CD14-positive monocyte (primary cell): ENCODE measurements around the gene NDC1. TPM values are rescaled to one million over a fixed set of nuclear protein-coding genes. Genes with fewer than 3 reads are reported as not detected.

ENCODE experiments used
- DNase-seq, 3 donors: peaks; one replicate each; pipeline ENCODE4 v3.0.0-alpha.2; 2011 to 2022
- H2AFZ ChIP-seq: 2 replicates; pipeline ENCODE4 v1.6.0; 2012; ENCODE audit warnings: mild to moderate bottlenecking, low read depth, low read length, inconsistent platforms; ENCODE audit not compliant: insufficient read depth, poor library complexity, severe bottlenecking
- H3K27ac ChIP-seq, 2 donors: 1 replicate in 1 of 2; 2 replicates in 1 of 2; pipeline ENCODE4 v1.5.1; 2012 to 2013; ENCODE audit warnings: low read length in 2 of 2, control low read depth in 1 of 2, inconsistent platforms in 1 of 2, low read depth in 1 of 2, mild to moderate bottlenecking in 1 of 2
- H3K27me3 ChIP-seq, 2 donors: one replicate each; pipeline versions ENCODE4 v1.6.0 to v1.6.1; 2011 to 2013; ENCODE audit warnings: low read length in 2 of 2; ENCODE audit not compliant: control insufficient read depth in 2 of 2, insufficient read depth in 2 of 2
- H3K36me3 ChIP-seq, 2 donors: replicated peaks in 1 of 2; 1 replicate in 1 of 2; 2 replicates in 1 of 2; pipeline versions ENCODE4 v1.5.1 to v1.6.1; 2012 to 2013; ENCODE audit warnings: low read length in 2 of 2, control low read depth in 1 of 2, inconsistent platforms in 1 of 2, mild to moderate bottlenecking in 1 of 2; ENCODE audit not compliant: insufficient read depth in 2 of 2, control insufficient read depth in 1 of 2
- H3K4me1 ChIP-seq, 2 donors: 1 replicate in 1 of 2; 2 replicates in 1 of 2; pipeline versions ENCODE4 v1.5.1 to v1.6.1; 2012 to 2013; ENCODE audit warnings: low read length in 2 of 2, control low read depth in 1 of 2, inconsistent platforms in 1 of 2, mild to moderate bottlenecking in 1 of 2, moderate library complexity in 1 of 2; ENCODE audit not compliant: insufficient read depth in 2 of 2, control insufficient read depth in 1 of 2
- H3K4me2 ChIP-seq: replicated peaks from 2 replicates; pipeline ENCODE3; 2012; ENCODE audit warnings: low read length, moderate library complexity, mild to moderate bottlenecking; ENCODE audit not compliant: poor library complexity, severe bottlenecking; ENCODE audit errors: extremely low read depth
- H3K4me3 ChIP-seq, 3 experiments: fragments of 200-600 bp in 1 of 3; sonication (generic) in 1 of 3; replicated peaks in 1 of 3; 1 replicate in 2 of 3; 2 replicates in 1 of 3; pipeline ENCODE4 v1.5.1; 2011 to 2013; ENCODE audit warnings: low read length in 3 of 3, mild to moderate bottlenecking in 3 of 3, control low read depth in 2 of 3, low read depth in 2 of 3, inconsistent platforms in 1 of 3, moderate library complexity in 1 of 3
- H3K79me2 ChIP-seq: 2 replicates; pipeline ENCODE4 v1.6.0; 2012; ENCODE audit warnings: mild to moderate bottlenecking, control low read depth, inconsistent platforms, low read length, moderate library complexity; ENCODE audit not compliant: insufficient read depth
- H3K9ac ChIP-seq: 2 replicates; pipeline ENCODE4 v1.6.0; 2017; ENCODE audit warnings: low read length, mild to moderate bottlenecking; ENCODE audit not compliant: insufficient read depth, poor library complexity, severe bottlenecking
- H3K9me3 ChIP-seq, 2 donors: replicated peaks in 1 of 2; 1 replicate in 1 of 2; 2 replicates in 1 of 2; pipeline versions ENCODE4 v1.5.1 to v1.6.1; 2012 to 2013; ENCODE audit warnings: low read length in 2 of 2, control low read depth in 1 of 2; ENCODE audit not compliant: control insufficient read depth in 1 of 2, insufficient read depth in 1 of 2
- H4K20me1 ChIP-seq: 2 replicates; pipeline ENCODE4 v1.6.0; 2012; ENCODE audit warnings: mild to moderate bottlenecking, low read length, control low read depth, moderate library complexity; ENCODE audit not compliant: insufficient read depth
- H3K27ac Mint-ChIP-seq, 7 donors: one replicate each; pipeline ENCODE4 v1.8.0; 2020; ENCODE audit warnings: mild to moderate bottlenecking in 7 of 7, mixed read lengths in 7 of 7, moderate library complexity in 6 of 7, inconsistent platforms in 2 of 7
- H3K27me3 Mint-ChIP-seq, 3 donors: one replicate each; pipeline ENCODE4 v1.8.0; 2021 to 2022; ENCODE audit warnings: low read depth in 3 of 3, mild to moderate bottlenecking in 3 of 3, mixed read lengths in 3 of 3, moderate library complexity in 3 of 3, inconsistent platforms in 1 of 3
- H3K36me3 Mint-ChIP-seq, 2 donors: one replicate each; pipeline ENCODE4 v1.8.0; 2020; ENCODE audit warnings: mixed read lengths in 2 of 2, inconsistent platforms in 1 of 2, mild to moderate bottlenecking in 1 of 2
- H3K4me1 Mint-ChIP-seq: one replicate; pipeline ENCODE4 v1.8.0; 2020; ENCODE audit warnings: mild to moderate bottlenecking, mixed read lengths
- H3K4me3 Mint-ChIP-seq, 2 donors: one replicate each; pipeline ENCODE4 v1.8.0; 2020; ENCODE audit warnings: mild to moderate bottlenecking in 2 of 2, mixed read lengths in 2 of 2, moderate library complexity in 1 of 2
- H3K9me3 Mint-ChIP-seq, 7 donors: one replicate each; pipeline ENCODE4 v1.8.0; 2020 to 2022; ENCODE audit warnings: mixed read lengths in 7 of 7, mild to moderate bottlenecking in 6 of 7, moderate library complexity in 6 of 7, inconsistent platforms in 2 of 7
- CTCF ChIP-seq: fragments of 200-600 bp; IDR thresholded peaks from one replicate; pipeline ENCODE4 v1.8.0; 2022; ENCODE audit warnings: antibody characterized with exemption, mild to moderate bottlenecking
- WGBS: methylation state at CpG from one replicate; pipeline ENCODE4 v1.1.5; 2013; ENCODE audit warnings: missing lambda C conversion rate; ENCODE audit not compliant: insufficient coverage; 5-methylcytosine and 5-hydroxymethylcytosine counted together
- intact Hi-C, 2 donors: fragments of 100-400 bp; cut with micrococcal nuclease; formaldehyde crosslinking; loops; one replicate each; pipeline versions ENCODE4 v1.15.0 to v1.15.1; 2023
- polyA plus RNA-seq, 3 donors: library from polyadenylated mRNA; depleted of rRNA in 1 of 3; unstranded in 2 of 3; stranded (reverse) in 1 of 3; fragments of 300-500 nt in 2 of 3; fragments of >200 nt in 1 of 3; fragmentation: Illumina TruSeq in 2 of 3; gene quantifications; 1 replicate in 2 of 3; 2 replicates in 1 of 3; pipeline ENCODE4 v1.2.3, GENCODE V29; 2012 to 2021

NDC1 gene
- polyA plus RNA-seq, 3 donors = 3.0 to 6.1 (median 4.7) TPM

GRCh38 chr1:53781654-53782053 lies 56.4 kb downstream of the NDC1 start:
- Mint-ChIP-seq H3K4me1 (no peaks in the 10 kb centered on the region), H3K27me3 (no peaks in the 10 kb centered on the region), H3K27ac (no peak overlapping the region), H3K36me3 (peaks cover 61 to 72% of the 10 kb centered on the region in 2 donors), H3K9me3 (peaks cover 0 to 3% (median 0%) of the 10 kb centered on the region in 7 donors), H3K4me3 (no peak overlapping the region)
- TF ChIP-seq CTCF = no peak
- H3K36me3 ChIP-seq = peaks cover 35 to 84% of the 10 kb centered on the region in 2 donors
- H4K20me1 ChIP-seq = no peaks in the 10 kb centered on the region
- WGBS = no CpG with 5 or more reads among the region's 3 CpGs
- H3K4me2 ChIP-seq = no peak overlapping the region
- H2AFZ ChIP-seq = no peak overlapping the region
- no peaks in the 10 kb centered on the region for H3K9me3 ChIP-seq
- no peak for DNase-seq
- no peaks in the 10 kb centered on the region for H3K27me3 ChIP-seq
- no peak overlapping the region for H3K9ac ChIP-seq
- H3K4me1 ChIP-seq = no peaks in the 10 kb centered on the region
- H3K27ac ChIP-seq = no peak overlapping the region
- H3K4me3 ChIP-seq = no peak overlapping the region
- intact Hi-C loops = no loop called here
- no peaks in the 10 kb centered on the region for H3K79me2 ChIP-seq

- Histone ChIP-seq H3K36me3 (peaks cover 22 to 69% of the 10 kb centered on the region in 2 donors), H3K79me2 (no peaks in the 10 kb centered on the region), H3K9me3 (no peaks in the 10 kb centered on the region), H3K4me2 (no peak overlapping the region), H2AFZ (no peak overlapping the region), H3K27ac (no peak overlapping the region), H3K4me1 (no peaks in the 10 kb centered on the region), H3K9ac (no peak overlapping the region), H3K4me3 (no peak overlapping the region), H4K20me1 (no peaks in the 10 kb centered on the region), H3K27me3 (no peaks in the 10 kb centered on the region)
- H3K4me1 Mint-ChIP-seq = no peaks in the 10 kb centered on the region
- TF ChIP-seq CTCF = no peak
- peaks cover 0 to 3% (median 0%) of the 10 kb centered on the region in 7 donors for H3K9me3 Mint-ChIP-seq
- H3K27me3 Mint-ChIP-seq = no peaks in the 10 kb centered on the region
- H3K36me3 Mint-ChIP-seq = peaks cover 48 to 51% of the 10 kb centered on the region in 2 donors
- no peak for DNase-seq
- H3K27ac Mint-ChIP-seq = peak overlapping the region in 1 of 7 donors; percentile 63
- intact Hi-C loops = no loop called here
- no peak overlapping the region for H3K4me3 Mint-ChIP-seq
- no CpG with 5 or more reads among the region's 1 CpG for WGBS
Observed at GRCh38 chr1:53777272-53777671, 60.8 kb downstream of the NDC1 start.
